K562 (cell line): ENCODE measurements around the gene SART1. TPM values are rescaled to one million over a fixed set of nuclear protein-coding genes. Genes with fewer than 3 reads are reported as not detected.

Experiments used
- CHD2 ChIP-seq: IDR thresholded peaks from 2 replicates; pipeline ENCODE4 v1.6.1; 2011; ENCODE audit warnings: low read depth, low read length
- DMBX1 ChIP-seq: fragments of 250-450 bp; sonication (Bioruptor Pico); IDR thresholded peaks from 2 replicates; pipeline ENCODE4 v1.8.0; 2022; ENCODE audit warnings: inconsistent platforms, mild to moderate bottlenecking, moderate library complexity, borderline replicate concordance
- GATAD2B ChIP-seq: fragments of 450-650 bp; IDR thresholded peaks from 2 replicates; pipeline ENCODE4 v1.6.1; 2017; ENCODE audit warnings: mild to moderate bottlenecking, borderline replicate concordance
- MXI1 ChIP-seq: IDR thresholded peaks from 2 replicates; pipeline ENCODE4 v1.6.1; 2011; ENCODE audit warnings: low read depth, mild to moderate bottlenecking, improper control_type of control experiment, low read length
- PPARD ChIP-seq: fragments of 250-450 bp; sonication (Bioruptor Pico); IDR thresholded peaks from 2 replicates; pipeline ENCODE4 v1.8.0; 2022; ENCODE audit warnings: inconsistent platforms, mild to moderate bottlenecking, moderate library complexity
- STAG1 ChIP-seq: sonication (generic); formaldehyde crosslinking; IDR thresholded peaks from 2 replicates; pipeline ENCODE4 v1.5.0; 2020; ENCODE audit warnings: missing genetic modification reagents, borderline replicate concordance
- ZNF408 ChIP-seq: fragments of 250-450 bp; sonication (Bioruptor Pico); IDR thresholded peaks from 2 replicates; pipeline ENCODE4 v1.4.0; 2020; ENCODE audit warnings: low read depth, mild to moderate bottlenecking, moderate library complexity
- ZNF551 ChIP-seq: fragments of 250-450 bp; sonication (Bioruptor Pico); IDR thresholded peaks from 2 replicates; pipeline ENCODE4 v1.5.0; 2021; ENCODE audit warnings: mild to moderate bottlenecking, moderate library complexity
- polyA plus RNA-seq, 8 experiments: library from polyadenylated mRNA; depleted of rRNA in 4 of 8; stranded (reverse) in 5 of 8; unstranded in 3 of 8; fragments of >200 nt; fragmentation: Nextera tagmentation in 2 of 8; fragmentation: Illumina TruSeq in 1 of 8; extraction: Ambion mirVana in 2 of 8; extraction: Trizol in 1 of 8; gene quantifications; 2 replicates each; pipeline versions ENCODE4 v1.2.1 to v1.2.3, GENCODE V29; 2011 to 2014; ENCODE audit warnings: inconsistent platforms in 1 of 8, missing spikeins in 1 of 8
- total RNA-seq, 7 experiments: library from RNA; depleted of rRNA in 6 of 7; stranded (reverse); fragments of >200 nt in 6 of 7; fragmentation: Illumina TruSeq in 2 of 7; extraction: Trizol in 2 of 7; gene quantifications; 2 replicates each; pipeline versions ENCODE4 v1.2.1 to v1.2.3, GENCODE V29; 2011 to 2021; ENCODE audit warnings: low replicate concordance in 1 of 7
- TF ChIP-seq, protein P1 (sequence below): sonication (generic); formaldehyde crosslinking; IDR thresholded peaks from 2 replicates; pipeline ENCODE4 v1.8.0; 2023; ENCODE audit warnings: missing genetic modification reagents, mild to moderate bottlenecking, borderline replicate concordance
- TF ChIP-seq, protein P2 (sequence below): fragments of 200-800 bp; sonication (Bioruptor generic); IDR thresholded peaks from 2 replicates; pipeline ENCODE4 v1.6.1; 2017; ENCODE audit warnings: missing genetic modification characterization, missing compliant biosample characterization

The SART1 gene
- total and polyA plus RNA-seq, 9 of the 15 experiments (the other 6 are each of a cell fraction or from before 2014, with no cell fraction given), result 4.8 to 84.1 (median 31.7) TPM

DNA sequence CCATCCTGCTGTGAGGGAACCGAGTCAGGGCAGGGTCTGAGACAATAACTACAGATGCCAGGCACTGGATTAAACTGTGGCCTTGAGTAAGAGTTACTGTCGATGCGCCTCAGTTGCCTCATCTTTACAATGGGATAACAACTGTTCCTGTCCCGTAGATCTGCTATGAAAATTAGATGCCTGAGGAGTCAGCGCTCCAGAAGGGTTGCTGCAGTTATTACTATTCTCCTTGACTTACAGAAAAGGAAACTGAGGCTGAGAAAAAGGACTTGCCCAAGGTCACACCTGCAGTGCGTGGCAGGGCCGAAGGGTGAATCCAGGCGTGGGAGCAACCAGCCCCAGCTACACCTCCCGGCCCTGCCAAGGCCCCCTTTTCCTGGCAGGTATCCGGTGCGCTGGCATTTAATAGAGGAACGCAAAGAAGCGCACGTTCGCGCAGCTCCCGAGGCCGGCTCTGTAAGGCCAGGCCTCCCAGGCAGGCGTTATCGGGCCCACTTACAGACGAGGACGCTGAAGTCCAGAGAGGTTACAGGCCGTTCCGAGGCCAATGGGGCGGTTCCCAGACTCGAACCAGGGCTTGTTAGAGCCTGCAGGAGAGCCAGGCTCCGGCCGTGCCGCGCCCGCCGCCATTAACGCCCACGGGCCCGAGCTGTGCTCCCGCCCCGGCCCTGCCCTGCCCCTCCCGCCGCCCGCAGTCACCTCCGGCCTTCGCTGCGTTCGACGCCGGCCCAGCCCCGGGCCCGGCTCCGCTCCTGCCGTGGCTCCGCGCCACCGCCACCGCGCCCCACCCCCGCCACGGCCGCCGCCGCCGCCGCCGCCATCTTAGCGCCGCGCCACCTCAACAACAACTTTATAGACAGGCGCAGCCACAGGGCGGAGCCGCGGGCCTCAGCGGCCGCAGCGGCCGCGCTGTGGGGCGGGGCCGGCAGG is 43.1 kb upstream of the SART1 start, which contains the start of gene C11orf68 (continued):
- TF ChIP-seq CHD2 (no peak), MXI1 (no peak), ZNF551 (CRISPR knock-in tag) (no peak), PPARD (CRISPR knock-in tag) (no peak), GATAD2B (no peak), DMBX1 (no peak), ZNF408 (CRISPR knock-in tag) (no peak), STAG1 (peak; percentile 37; the same call in 1 of the 2 replicates)
- TF ChIP-seq, protein P1, sequence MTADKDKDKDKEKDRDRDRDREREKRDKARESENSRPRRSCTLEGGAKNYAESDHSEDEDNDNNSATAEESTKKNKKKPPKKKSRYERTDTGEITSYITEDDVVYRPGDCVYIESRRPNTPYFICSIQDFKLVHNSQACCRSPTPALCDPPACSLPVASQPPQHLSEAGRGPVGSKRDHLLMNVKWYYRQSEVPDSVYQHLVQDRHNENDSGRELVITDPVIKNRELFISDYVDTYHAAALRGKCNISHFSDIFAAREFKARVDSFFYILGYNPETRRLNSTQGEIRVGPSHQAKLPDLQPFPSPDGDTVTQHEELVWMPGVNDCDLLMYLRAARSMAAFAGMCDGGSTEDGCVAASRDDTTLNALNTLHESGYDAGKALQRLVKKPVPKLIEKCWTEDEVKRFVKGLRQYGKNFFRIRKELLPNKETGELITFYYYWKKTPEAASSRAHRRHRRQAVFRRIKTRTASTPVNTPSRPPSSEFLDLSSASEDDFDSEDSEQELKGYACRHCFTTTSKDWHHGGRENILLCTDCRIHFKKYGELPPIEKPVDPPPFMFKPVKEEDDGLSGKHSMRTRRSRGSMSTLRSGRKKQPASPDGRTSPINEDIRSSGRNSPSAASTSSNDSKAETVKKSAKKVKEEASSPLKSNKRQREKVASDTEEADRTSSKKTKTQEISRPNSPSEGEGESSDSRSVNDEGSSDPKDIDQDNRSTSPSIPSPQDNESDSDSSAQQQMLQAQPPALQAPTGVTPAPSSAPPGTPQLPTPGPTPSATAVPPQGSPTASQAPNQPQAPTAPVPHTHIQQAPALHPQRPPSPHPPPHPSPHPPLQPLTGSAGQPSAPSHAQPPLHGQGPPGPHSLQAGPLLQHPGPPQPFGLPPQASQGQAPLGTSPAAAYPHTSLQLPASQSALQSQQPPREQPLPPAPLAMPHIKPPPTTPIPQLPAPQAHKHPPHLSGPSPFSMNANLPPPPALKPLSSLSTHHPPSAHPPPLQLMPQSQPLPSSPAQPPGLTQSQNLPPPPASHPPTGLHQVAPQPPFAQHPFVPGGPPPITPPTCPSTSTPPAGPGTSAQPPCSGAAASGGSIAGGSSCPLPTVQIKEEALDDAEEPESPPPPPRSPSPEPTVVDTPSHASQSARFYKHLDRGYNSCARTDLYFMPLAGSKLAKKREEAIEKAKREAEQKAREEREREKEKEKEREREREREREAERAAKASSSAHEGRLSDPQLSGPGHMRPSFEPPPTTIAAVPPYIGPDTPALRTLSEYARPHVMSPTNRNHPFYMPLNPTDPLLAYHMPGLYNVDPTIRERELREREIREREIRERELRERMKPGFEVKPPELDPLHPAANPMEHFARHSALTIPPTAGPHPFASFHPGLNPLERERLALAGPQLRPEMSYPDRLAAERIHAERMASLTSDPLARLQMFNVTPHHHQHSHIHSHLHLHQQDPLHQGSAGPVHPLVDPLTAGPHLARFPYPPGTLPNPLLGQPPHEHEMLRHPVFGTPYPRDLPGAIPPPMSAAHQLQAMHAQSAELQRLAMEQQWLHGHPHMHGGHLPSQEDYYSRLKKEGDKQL, result no peak
- TF ChIP-seq, protein P2, sequence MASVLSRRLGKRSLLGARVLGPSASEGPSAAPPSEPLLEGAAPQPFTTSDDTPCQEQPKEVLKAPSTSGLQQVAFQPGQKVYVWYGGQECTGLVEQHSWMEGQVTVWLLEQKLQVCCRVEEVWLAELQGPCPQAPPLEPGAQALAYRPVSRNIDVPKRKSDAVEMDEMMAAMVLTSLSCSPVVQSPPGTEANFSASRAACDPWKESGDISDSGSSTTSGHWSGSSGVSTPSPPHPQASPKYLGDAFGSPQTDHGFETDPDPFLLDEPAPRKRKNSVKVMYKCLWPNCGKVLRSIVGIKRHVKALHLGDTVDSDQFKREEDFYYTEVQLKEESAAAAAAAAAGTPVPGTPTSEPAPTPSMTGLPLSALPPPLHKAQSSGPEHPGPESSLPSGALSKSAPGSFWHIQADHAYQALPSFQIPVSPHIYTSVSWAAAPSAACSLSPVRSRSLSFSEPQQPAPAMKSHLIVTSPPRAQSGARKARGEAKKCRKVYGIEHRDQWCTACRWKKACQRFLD (CRISPR knock-in tag), result no peak
